Activated CD4-positive, alpha-beta memory T cell treated with anti-CD3 and anti-CD28 coated beads for 36 hours (primary cell): ENCODE results near the gene FOXP1. TPM values are rescaled to one million over a fixed set of nuclear protein-coding genes. Genes with fewer than 3 reads are reported as not detected.
A peak's percentile ranks its signal among the peaks of the same experiment; 100 is the strongest.

Source experiments
- CTCF ChIA-PET: fragments of 350-600 bp; sonication (Branson Sonifier 250); formaldehyde crosslinking; loops from one replicate; lab custom pipeline; 2021; ENCODE audit warnings: antibody characterized with exemption, inconsistent platforms; lab: Charles Lee
- POLR2A ChIA-PET: fragments of 350-600 bp; sonication (Branson Sonifier 250); formaldehyde crosslinking; loops from one replicate; lab custom pipeline; 2021; ENCODE audit warnings: antibody characterized with exemption; lab: Charles Lee
- DNase-seq: peaks from one replicate; pipeline ENCODE4 v3.0.0-alpha.2; 2020
- H3K27ac Mint-ChIP-seq: one replicate; pipeline ENCODE4 v1.8.0; 2021; ENCODE audit warnings: mixed read lengths
- H3K27me3 Mint-ChIP-seq: one replicate; pipeline ENCODE4 v1.8.0; 2021; ENCODE audit warnings: mixed read lengths
- H3K36me3 Mint-ChIP-seq: one replicate; pipeline ENCODE4 v1.8.0; 2021; ENCODE audit warnings: mixed read lengths
- H3K4me1 Mint-ChIP-seq: one replicate; pipeline ENCODE4 v1.8.0; 2021; ENCODE audit warnings: low read depth, mixed read lengths
- H3K4me3 Mint-ChIP-seq: one replicate; pipeline ENCODE4 v1.8.0; 2021; ENCODE audit warnings: mild to moderate bottlenecking, mixed read lengths
- H3K9me3 Mint-ChIP-seq: one replicate; pipeline ENCODE4 v1.8.0; 2021; ENCODE audit warnings: mixed read lengths
- intact Hi-C: fragments of 100-400 bp; cut with micrococcal nuclease; formaldehyde crosslinking; loops from one replicate; pipeline ENCODE4 v1.15.1; 2023
- total RNA-seq, 2 experiments: library from RNA; stranded (reverse); gene quantifications; one replicate each; pipeline ENCODE4 v1.2.3, GENCODE V29; 2021

Gene FOXP1
- total RNA-seq, 2 experiments from 2014 or later, result 94.4 to 102 TPM

GRCh38 chr3:71135373-71136088, 448.0 kb downstream of the FOXP1 start:
- Mint-ChIP-seq H3K4me1 (peaks cover 60% of the 10 kb centered on the region), H3K27ac (no peak overlapping the region), H3K36me3 (peaks cover 3% of the 10 kb centered on the region), H3K27me3 (no peaks in the 10 kb centered on the region), H3K4me3 (no peak overlapping the region), H3K9me3 (no peaks in the 10 kb centered on the region)
- ChIA-PET POLR2A (interaction anchor here (1.2 kb wide), 1 partner anchor 14 kb away, joined by 3 read pairs; no protein-coding TSS in a partner anchor), CTCF (no interaction called here)
- intact Hi-C loops, result no loop called here
- no peak for DNase-seq

GRCh38 chr3:71134521-71134920, 449.0 kb downstream of the FOXP1 start:
- H3K36me3 Mint-ChIP-seq, result peaks cover 1% of the 10 kb centered on the region
- peak overlapping the region; percentile 70 for H3K27ac Mint-ChIP-seq
- DNase-seq, result no peak
- no peaks in the 10 kb centered on the region for H3K27me3 Mint-ChIP-seq
- peaks cover 55% of the 10 kb centered on the region for H3K4me1 Mint-ChIP-seq
- intact Hi-C loops, result no loop called here
- ChIA-PET POLR2A (no interaction called here), CTCF (no interaction called here)
- no peaks in the 10 kb centered on the region for H3K9me3 Mint-ChIP-seq
- H3K4me3 Mint-ChIP-seq, result no peak overlapping the region

GRCh38 chr3:71133865-71134264, 449.7 kb downstream of the FOXP1 start:
- Mint-ChIP-seq H3K4me3 (peak overlapping the region; percentile 45), H3K36me3 (peaks cover 1% of the 10 kb centered on the region), H3K27ac (peak overlapping the region; percentile 70), H3K4me1 (peaks cover 53% of the 10 kb centered on the region), H3K9me3 (no peaks in the 10 kb centered on the region), H3K27me3 (no peaks in the 10 kb centered on the region)
- POLR2A ChIA-PET, result no interaction called here
- CTCF ChIA-PET, result no interaction called here
- intact Hi-C loops, result no loop called here
- no peak for DNase-seq

DNA sequence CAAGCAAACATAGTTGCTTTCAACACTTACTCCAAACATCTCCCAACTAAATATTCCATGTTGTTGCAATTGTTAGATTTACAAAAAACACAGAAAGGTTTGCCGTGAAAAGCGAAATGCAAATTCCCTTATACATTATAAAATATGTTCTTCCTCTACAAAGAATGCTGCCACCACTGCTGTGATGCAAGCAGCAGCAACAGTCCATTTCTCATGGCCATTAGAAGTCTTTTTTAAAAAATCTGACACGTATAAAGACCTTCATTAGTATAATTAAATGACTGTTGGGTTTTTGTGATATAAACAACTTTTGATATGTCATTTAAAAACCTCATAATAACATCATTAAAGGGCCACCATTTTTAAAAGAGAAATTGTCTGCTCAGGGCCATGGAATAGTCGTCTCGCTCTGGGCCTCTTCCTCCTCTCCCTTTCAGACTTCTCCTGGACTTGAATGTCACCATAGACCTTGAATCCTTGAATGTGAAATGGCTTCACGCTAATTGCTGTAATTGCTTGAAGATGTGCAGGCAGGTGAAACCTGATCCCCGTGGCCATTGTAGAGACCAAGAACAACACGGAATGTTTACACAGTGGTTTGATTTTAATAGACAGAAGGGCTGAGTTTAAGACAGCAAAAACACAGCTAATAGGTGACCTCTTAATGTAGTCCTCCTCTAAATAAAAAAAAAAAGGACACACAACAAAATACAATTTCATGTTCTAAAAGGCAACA, 450.4 kb downstream of the FOXP1 start:
- CTCF ChIA-PET, result no interaction called here
- intact Hi-C loops, result no loop called here
- Mint-ChIP-seq H3K36me3 (peaks cover 1% of the 10 kb centered on the region), H3K4me3 (no peak overlapping the region), H3K27me3 (no peaks in the 10 kb centered on the region), H3K4me1 (peaks cover 57% of the 10 kb centered on the region), H3K27ac (peak overlapping the region; percentile 14), H3K9me3 (no peaks in the 10 kb centered on the region)
- no peak for DNase-seq
- POLR2A ChIA-PET, result no interaction called here

- H3K27me3 Mint-ChIP-seq, result no peaks in the 10 kb centered on the region
- H3K27ac Mint-ChIP-seq, result peak overlapping the region; percentile 94
- no peak for DNase-seq
Observed at GRCh38 chr3:71131375-71132314, 451.9 kb downstream of the FOXP1 start.

GRCh38 chr3:71130471-71131374, 452.8 kb downstream of the FOXP1 start:
- H3K4me1 Mint-ChIP-seq, result peaks cover 68% of the 10 kb centered on the region
- intact Hi-C loops, result loop anchor here (1.0 to 2.0 kb wide), 5 partner anchors 20 to 454 kb away; no protein-coding TSS in a partner anchor

More at GRCh38 chr3:71131375-71132314, 451.9 kb downstream of the FOXP1 start:
- Mint-ChIP-seq H3K9me3 (no peaks in the 10 kb centered on the region), H3K4me1 (peaks cover 66% of the 10 kb centered on the region), H3K4me3 (peak overlapping the region; percentile 93), H3K36me3 (peaks cover 1% of the 10 kb centered on the region)
- ChIA-PET CTCF (interaction anchor here (1.4 to 1.6 kb wide), 3 partner anchors 9 to 266 kb away, joined by 4 read pairs; no protein-coding TSS in a partner anchor), POLR2A (interaction anchor here (0.7 to 3.9 kb wide), 10 partner anchors 43 to 451 kb away, joined by 3 to 29 read pairs (median 4); no protein-coding TSS in a partner anchor)
- intact Hi-C loops, result loop anchor here (2.0 kb wide), 2 partner anchors 57 to 453 kb away; no protein-coding TSS in a partner anchor

DNA sequence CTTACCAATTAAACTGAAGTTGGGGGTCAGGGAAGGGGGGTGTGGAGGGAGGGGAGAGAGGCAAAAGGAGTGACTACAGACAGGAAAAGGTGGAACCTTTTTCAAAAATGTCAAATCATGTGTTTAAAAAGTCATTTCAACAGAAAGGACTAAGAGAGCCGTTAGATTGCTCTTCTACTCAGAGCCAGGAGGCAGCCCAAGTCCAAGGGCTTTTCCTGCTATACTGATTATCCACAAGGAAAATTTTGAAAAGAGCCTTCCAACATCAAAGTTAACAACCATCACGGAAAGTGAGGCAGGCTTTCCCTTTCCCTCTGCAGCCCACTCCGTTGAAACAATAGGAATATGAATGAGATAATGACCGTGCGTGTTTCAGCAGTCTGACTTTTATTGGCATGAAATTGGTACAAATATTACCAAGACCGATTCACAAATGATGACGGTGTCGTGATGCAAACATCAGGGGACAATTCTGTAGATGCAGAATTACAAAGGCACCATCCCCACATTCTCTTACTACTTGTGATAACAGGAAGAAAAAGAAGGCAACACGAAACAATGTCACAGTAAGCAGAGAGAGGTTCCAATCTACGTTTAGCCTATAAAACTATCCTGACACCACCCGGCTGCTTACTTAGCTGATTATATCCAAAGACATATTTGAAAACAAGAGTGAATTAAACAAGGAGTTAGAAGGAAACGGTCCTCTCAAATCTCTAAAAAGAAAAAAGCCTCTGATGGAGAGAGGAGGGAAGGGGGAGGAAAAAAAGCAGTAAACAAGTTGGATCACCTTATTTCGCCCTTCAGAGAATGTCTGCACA, 453.7 kb downstream of the FOXP1 start:
- peak overlapping the region; percentile 93 for H3K4me3 Mint-ChIP-seq
- POLR2A ChIA-PET, result interaction anchor here (1.0 to 3.9 kb wide), 10 partner anchors 8 to 453 kb away, joined by 3 to 29 read pairs (median 6); partner anchors contain the start of gene FOXP1
- CTCF ChIA-PET, result interaction anchor here (1.0 to 1.4 kb wide), 3 partner anchors 41 to 456 kb away, joined by 3 to 5 read pairs (median 3); no protein-coding TSS in a partner anchor
- H3K27me3 Mint-ChIP-seq, result no peaks in the 10 kb centered on the region
- peaks cover 70% of the 10 kb centered on the region for H3K4me1 Mint-ChIP-seq
- DNase-seq, result no peak
- peak overlapping the region; percentile 94 for H3K27ac Mint-ChIP-seq
- H3K36me3 Mint-ChIP-seq, result peaks cover 9% of the 10 kb centered on the region
- intact Hi-C loops, result loop anchor here (1.0 to 5.0 kb wide), 12 partner anchors 20 to 455 kb away; no protein-coding TSS in a partner anchor
- no peaks in the 10 kb centered on the region for H3K9me3 Mint-ChIP-seq

More at GRCh38 chr3:71130471-71131374, 452.8 kb downstream of the FOXP1 start:
- Mint-ChIP-seq H3K36me3 (peaks cover 4% of the 10 kb centered on the region), H3K9me3 (no peaks in the 10 kb centered on the region), H3K27me3 (no peaks in the 10 kb centered on the region), H3K27ac (peak overlapping the region; percentile 94), H3K4me3 (peak overlapping the region; percentile 93)
- ChIA-PET CTCF (interaction anchor here (1.0 to 1.6 kb wide), 4 partner anchors 10 to 455 kb away, joined by 3 to 4 read pairs (median 4); no protein-coding TSS in a partner anchor), POLR2A (interaction anchor here (0.7 to 3.9 kb wide), 14 partner anchors 8 to 452 kb away, joined by 3 to 29 read pairs (median 3); no protein-coding TSS in a partner anchor)
- peak; percentile 81 for DNase-seq

DNA sequence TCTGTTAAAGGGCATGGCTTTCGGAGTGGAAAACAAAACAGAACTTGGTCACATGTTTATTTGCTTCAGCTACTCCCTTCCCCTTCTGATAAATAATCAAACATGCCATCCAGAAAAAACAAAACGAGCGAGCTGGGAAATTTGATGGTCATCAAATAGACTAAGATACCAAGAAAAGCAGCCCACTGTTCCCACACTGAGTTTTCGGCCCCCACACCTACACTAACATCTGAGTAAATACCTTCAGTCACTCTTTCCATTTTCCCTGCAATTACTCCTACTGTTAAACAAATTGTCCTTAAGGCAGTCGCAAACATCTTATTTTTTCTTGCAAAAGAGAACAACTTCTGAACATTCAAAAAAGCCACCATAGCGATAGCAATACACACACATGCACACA, 454.6 kb downstream of the FOXP1 start:
- DNase-seq, result peak; percentile 42
- intact Hi-C loops, result loop anchor here (1.0 to 5.0 kb wide), 7 partner anchors 20 to 383 kb away; no protein-coding TSS in a partner anchor
- ChIA-PET CTCF (interaction anchor here (0.7 to 1.4 kb wide), 6 partner anchors 41 to 579 kb away, joined by 3 to 5 read pairs (median 3); no protein-coding TSS in a partner anchor), POLR2A (interaction anchor here (0.9 to 3.9 kb wide), 8 partner anchors 9 to 454 kb away, joined by 4 to 29 read pairs (median 8); partner anchors contain the start of gene FOXP1)
- peak overlapping the region; percentile 94 for H3K27ac Mint-ChIP-seq
- H3K4me1 Mint-ChIP-seq, result peaks cover 65% of the 10 kb centered on the region
- no peaks in the 10 kb centered on the region for H3K9me3 Mint-ChIP-seq
- H3K4me3 Mint-ChIP-seq, result peak overlapping the region; percentile 93
- peaks cover 11% of the 10 kb centered on the region for H3K36me3 Mint-ChIP-seq
- H3K27me3 Mint-ChIP-seq, result no peaks in the 10 kb centered on the region

DNA sequence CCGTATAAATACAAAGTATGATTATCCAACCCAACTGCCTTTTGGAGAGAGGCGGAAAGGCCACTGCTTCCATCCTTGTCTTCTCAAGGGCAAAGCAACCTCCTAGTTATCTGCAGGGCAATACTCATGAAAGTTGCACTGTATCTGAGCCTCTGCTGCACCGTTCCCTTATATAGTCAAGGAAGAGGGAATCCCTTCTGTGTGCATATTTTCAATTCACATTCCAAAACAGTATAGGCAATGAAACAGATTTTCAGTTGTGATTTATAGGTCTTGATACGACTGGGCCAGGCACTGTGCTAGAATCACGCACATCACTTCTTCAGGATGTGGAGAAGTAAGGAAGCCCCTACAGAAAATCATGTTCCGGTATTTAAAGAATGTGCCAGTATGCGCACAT, 455.7 kb downstream of the FOXP1 start:
- peak overlapping the region; percentile 93 for H3K4me3 Mint-ChIP-seq
- peaks cover 64% of the 10 kb centered on the region for H3K4me1 Mint-ChIP-seq
- intact Hi-C loops, result loop anchor here (1.0 to 5.0 kb wide), 10 partner anchors 27 to 384 kb away; no protein-coding TSS in a partner anchor
- H3K27ac Mint-ChIP-seq, result peak overlapping the region; percentile 94
- no peak for DNase-seq
- H3K9me3 Mint-ChIP-seq, result no peaks in the 10 kb centered on the region
- ChIA-PET CTCF (interaction anchor here (1.0 to 1.1 kb wide), 2 partner anchors 9 to 577 kb away, joined by 3 read pairs; no protein-coding TSS in a partner anchor), POLR2A (interaction anchor here (1.0 to 3.9 kb wide), 7 partner anchors 26 to 455 kb away, joined by 3 to 29 read pairs (median 7); partner anchors contain the start of gene FOXP1)
- H3K27me3 Mint-ChIP-seq, result no peaks in the 10 kb centered on the region
- H3K36me3 Mint-ChIP-seq, result peaks cover 9% of the 10 kb centered on the region
